ENCODE measurements around the gene TTC19.
A peak's percentile ranks its signal among the peaks of the same experiment; 100 is the strongest.
"Not testable (repeated sequence)": the region's sequence is repeated elsewhere in the genome, so short reads cannot be mapped to it uniquely, and the experiment has no call there.

The TTC19 gene

DNA sequence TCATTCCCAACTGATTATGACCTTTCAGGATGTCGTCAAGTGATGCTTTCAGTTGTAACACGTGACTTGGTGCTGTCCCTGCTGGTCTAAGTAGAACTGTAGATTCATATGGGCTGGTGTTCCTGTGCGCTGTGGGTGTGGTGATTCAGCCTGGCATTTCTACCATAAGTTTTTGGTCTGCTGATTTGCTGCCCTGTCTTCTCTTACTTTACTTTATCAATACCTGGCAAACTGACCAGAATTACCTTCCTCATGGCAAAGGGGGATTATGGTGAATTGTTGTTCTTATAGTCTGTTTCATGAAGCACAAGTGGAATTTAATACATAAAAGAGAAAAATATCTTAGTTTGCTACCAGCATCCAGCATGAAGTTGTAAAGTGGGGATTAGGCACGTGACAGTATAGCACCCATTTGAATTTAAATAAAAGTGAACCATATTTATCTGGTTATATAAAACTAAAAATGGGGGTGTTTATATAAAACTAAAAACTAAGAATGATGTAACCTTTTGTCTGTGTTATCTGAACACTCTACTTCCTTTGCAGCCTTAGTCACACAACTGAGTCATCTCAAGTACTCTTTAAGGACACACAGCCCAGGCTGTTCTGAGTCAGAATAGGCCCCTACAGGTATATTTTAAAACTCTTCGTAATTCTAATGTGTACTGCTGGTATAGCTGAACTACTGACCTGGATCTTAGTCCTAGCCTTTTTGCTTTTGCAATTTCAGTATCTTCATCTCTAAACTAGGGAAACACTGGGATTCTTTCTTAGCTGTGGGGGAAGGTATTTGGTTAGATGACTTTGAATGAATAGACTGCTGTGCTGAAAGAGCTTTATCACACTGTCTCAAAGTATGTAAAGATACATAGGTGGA is 28.3 kb downstream of the TTC19 start:
- DNase-seq (ENCODE audit: low read depth in 2 of 2) = peak; percentile 41 to 57

DNA sequence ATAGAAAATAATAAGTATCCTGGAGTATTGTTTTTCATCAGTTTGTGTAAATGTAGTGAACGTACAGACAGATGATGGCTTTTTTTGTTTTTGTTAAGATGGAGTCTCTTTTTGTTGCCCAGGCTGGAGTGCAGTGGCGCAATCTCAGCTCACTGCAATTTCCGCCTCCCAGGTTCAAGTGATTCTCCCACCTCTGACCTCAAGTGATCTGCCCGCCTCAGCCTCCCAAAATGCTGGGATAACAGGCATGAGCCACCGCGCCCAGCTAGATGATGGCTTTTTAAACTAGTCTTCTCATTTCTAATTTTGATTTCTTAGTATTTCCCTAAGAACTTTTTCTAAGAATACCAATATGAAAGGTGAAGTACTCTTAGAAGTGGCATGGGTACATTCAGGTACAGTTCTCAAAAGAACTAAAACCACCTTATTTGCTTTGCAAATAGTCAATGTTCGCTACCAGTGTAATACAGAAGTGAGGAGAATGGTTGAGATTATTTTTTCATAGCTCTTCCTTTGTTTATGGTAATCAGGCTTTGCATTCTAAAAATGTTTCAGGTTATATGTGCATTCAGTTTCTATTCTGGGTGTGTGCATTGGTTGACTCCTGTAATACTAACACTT is 34.2 kb downstream of the TTC19 start:
- no peak for DNase-seq (ENCODE audit: low read depth in 2 of 2)

DNA sequence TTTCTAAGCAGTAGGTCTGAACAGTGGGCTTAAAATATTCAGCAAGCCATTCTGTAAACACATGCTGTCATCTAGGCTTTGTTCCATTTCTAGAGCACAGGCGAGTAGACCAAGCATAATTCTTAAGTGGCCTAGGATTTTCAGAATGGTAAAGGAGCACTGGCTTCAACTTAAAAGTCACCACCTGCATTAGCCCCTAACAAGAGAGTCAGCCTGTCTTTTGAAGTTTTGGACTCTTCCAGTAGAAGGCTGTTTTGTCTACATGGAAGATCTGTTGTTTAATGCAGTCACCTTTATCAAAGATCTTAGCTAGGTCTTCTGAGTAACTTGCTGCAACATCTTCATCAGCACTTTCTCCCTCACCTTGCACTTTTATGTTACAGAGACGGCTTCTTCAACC is 36.6 kb downstream of the TTC19 start:
- DNase-seq (ENCODE audit: low read depth in 2 of 2) = no peak

DNA sequence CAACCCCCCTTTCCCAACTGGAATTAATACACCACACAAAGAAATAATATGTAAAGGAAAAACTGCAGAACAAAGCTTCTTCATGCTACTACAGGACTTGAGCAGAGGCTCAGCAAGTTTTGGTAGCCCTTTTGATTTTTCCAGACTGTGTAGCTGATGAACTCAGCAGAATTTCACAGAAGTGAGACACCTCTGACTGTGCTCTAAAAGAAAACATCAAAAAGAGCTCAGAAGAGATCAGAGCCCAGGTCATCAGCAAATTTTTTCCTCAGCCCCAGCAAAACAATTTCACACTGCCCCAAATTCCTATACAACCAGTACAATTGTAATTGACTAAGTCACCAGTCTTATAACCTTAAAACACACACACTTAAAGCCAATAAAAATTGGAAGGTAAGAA is 38.0 kb downstream of the TTC19 start:
- no peak for DNase-seq (ENCODE audit: low read depth in 2 of 2)

DNA sequence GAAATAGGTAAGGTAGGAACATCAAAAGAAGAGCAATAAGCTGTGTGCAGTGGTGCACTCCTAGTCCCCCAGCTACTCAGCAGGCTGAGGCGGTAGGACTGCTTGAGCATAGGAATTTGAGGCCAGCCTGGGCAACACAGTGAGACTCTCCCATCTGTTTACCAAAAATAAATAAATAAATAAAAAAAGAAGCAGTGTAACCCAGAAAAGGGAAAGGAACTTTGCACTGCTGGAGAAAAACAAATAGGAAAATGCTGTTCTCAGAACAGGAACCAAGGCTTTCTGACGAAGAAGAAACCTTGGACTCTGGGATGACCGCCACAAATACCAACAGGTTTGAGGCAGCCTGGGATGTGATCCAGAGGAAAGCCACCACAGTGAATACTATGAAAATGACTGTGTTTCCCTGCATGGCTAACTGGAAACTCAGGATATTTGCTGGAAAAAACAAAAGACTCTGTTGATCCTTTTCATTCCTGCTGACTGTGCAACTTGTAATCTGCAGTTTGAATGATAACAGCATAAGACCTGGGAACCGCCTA is 41.2 kb downstream of the TTC19 start:
- DNase-seq (ENCODE audit: low read depth in 2 of 2) = no peak

DNA sequence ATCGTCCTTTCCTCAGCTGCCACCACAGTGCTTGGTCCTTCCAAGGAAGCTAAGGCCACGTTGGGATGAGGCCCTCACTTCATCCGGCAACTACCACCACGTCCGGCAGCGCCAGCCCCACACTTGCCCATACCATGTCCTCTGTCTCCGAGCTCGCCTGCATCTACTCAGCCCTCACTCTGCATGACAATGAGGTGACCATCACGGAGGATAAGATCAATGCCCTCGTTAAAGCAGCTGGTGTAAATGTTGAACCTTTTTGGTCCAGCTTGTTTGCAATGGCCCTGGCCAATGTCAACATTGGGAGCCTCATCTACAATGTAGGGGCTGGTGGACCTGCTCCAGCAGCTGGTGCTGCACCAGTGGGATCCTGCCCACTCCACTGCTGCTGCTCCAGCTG is 44.9 kb downstream of the TTC19 start:
- no peak for DNase-seq (ENCODE audit: low read depth in 2 of 2)

DNA sequence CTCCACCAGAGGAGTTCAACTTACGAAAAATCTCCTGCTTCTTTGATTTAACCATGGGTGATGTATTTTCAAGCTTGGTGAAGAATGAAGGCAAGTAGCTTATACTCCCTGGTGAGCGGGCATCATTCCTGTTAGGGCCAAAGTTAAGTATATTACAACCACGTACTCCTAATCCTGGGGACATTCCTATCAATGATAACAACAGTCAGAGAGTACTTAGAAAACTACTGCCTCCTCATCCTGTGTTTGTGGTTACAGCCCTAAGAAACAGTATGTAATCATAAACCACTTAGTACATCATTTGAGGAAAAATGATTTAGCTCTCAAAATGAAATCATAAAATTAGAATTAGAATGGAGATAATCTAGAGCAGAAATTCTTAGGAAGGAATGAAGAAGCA is 47.3 kb downstream of the TTC19 start:
- no peak for DNase-seq (ENCODE audit: low read depth in 2 of 2)

DNA sequence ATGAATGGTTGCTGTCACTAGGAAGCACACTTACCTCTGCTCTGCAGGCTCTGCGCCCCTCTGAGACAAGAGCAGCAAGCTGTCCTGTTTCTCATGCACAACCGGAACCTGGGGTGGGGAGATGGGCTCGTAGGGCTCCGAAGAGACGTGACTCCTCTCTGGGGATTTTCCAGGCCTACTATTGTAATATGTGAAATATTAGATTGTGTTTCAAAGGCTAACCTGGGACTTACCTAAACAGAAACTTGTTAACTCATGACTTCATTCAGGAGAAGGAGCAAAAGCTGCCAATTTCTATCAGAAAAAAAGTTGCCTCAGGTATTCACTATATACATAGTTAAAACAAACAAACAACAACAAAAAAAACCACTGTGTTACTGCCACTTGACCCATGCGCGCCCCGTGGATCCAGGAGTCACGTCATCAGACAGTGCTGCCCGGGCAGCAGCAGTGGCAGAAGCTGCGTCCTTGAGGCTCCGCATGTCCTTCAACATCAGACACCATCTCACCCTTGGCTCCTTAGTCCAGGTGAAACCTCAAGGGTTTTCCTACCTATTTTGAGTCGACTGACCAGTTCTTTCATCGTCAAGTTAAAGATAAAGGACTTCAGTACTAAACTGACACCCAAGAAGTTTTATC is 49.3 kb downstream of the TTC19 start:
- no peak for DNase-seq (ENCODE audit: low read depth in 2 of 2)

DNA sequence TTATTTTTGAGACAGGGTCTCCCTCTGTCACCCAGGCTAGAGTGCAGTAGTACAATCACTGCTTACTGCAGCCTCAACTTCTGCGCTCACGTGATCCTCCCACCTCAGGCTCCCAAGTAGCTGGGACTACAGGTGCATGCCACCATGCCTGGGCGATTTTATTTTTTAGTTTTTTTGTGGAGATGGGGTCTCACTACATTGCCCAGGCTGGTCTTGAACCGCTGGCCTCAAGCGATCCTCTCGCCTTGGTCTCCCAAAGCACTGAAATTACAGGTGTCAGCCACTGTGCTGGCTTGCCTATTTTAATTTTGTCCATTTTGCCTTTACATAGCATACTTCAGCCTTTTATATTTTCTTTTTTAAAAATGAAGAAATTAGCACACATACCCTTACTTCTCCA is 51.2 kb downstream of the TTC19 start:
- no peak for DNase-seq (ENCODE audit: low read depth in 2 of 2)

DNA sequence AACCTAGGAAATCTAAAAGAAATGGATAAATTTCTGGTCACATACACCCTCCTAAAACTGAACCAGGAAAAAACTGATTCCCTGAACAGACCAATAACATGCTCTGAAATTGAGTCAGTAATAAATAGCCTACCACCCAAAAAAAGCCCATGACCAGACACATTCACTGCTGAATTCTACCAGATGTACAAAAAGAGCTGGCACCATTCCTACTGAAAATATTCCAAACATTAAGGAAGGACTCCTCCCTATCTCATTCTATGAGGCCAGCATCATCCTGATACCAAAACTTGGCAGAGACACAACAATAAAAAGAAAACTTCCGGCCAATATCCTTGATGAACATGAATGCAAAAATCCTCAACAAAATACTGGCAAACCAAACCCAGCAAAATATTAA is 52.9 kb downstream of the TTC19 start:
- DNase-seq (ENCODE audit: low read depth in 2 of 2) = no peak

DNA sequence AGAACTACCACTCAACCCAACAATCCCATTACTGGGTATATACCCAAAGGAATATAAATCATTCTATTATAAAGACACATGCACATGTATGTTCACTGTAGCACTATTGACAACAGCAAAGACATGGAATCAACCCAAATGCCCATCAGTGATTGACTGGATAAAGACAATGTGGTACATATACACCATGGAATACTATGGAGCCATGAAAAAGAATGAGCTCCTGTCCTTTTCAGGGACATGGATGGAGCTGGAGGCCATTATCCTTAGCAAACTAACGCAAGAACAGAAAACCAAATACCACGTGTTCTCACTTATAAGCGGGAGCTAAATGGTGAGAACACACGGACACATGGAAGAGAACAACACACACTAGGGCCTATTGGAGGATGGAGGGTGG is 55.5 kb downstream of the TTC19 start:
- not testable (repeated sequence) for DNase-seq (ENCODE audit: low read depth in 2 of 2)

DNA sequence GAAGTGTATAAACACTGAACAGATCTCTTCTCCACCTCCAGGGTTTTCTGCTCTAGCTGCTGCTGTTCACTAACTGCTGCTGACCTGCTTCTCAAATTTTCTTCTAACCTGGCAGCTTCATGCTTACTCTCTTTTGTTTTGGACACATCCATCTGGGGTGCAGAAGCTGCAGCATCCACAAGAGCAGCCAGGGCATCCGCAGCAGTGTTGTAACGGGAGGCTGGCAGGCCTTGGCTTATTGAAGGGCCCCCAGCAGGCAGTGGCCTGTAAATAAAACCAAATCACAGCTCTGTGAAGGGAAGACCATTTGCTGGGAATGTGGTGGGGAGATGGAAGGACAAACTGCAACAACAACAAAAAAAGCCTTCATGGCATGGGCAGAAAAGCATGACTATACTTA is 62.0 kb downstream of the TTC19 start:
- DNase-seq (ENCODE audit: low read depth in 2 of 2) = no peak

DNA sequence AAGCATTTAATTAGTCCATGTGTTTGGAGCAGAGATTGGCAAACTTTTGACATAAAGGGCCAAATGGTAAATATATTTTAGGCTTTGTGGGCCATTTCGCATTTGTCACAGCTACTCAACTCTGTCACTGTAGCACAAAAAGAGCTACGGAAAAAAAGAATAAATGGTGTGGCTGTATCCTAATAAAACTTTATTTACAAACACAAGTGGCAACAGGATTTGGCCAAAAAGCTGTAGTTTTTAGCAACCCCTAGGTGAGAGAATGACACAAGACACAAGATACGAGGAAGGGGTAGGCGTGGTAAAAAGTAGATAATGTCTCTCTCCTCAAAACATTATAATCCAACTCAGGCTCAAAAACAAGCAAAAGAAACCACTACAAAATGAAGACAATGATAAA is 66.5 kb downstream of the TTC19 start:
- DNase-seq (ENCODE audit: low read depth in 2 of 2) = no peak

DNA sequence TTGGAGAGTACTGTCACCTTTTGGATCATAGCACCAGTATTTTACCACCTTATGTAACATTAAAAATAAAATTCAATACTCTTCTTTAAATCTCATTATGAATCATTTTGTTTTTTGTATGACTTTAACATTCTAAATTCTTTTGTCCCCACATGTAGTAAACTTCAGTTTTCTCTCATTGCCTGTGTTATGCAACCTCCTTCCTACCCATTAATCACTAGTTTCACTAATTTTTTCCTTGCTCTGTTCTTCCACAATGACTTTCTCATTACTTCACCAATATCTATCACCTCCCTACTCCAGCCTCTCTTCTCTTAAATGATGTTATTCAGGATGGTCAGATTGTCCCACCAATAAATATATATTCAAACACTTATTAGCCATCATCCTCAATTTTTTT is 68.7 kb downstream of the TTC19 start:
- no peak for DNase-seq (ENCODE audit: low read depth in 2 of 2)

DNA sequence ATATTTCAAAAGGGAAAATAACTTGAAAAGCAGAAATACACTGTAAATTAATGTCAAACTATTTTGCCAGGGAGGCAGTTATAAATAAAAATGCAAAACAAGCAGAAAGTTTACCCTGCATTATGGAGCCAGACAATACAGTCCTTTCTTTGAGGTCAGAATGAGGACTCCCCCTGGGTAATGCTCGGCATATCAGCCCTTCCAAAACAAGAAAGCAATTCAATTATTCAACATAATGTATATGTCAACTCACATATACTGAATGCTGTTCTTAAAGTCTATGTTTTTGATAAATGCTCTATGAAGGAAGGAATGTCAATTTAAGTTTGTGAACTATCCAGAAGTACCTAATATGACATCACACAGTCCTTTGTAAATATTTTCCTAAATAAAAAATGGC is 72.4 kb downstream of the TTC19 start:
- DNase-seq (ENCODE audit: low read depth in 2 of 2) = no peak

DNA sequence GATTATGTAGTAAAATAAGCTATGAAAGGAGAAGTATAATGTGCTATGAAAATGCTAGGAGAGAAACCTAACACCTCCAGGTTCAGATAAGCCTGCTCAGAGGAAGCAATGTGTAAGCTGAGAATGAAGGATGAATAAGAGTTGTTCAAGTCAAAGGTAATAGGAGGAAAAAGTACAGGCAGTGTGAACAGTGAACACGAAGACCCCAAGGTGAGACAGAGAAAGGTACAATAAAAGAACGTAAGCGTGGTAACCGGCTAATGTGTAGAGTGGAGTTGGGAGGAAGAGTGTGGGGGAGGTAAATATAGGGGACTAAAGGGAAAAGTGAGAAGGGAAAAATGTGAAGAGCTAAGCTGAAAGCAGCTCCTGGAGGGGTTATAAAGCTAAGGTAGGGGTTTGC is 74.2 kb downstream of the TTC19 start:
- DNase-seq (ENCODE audit: low read depth in 2 of 2) = no peak

DNA sequence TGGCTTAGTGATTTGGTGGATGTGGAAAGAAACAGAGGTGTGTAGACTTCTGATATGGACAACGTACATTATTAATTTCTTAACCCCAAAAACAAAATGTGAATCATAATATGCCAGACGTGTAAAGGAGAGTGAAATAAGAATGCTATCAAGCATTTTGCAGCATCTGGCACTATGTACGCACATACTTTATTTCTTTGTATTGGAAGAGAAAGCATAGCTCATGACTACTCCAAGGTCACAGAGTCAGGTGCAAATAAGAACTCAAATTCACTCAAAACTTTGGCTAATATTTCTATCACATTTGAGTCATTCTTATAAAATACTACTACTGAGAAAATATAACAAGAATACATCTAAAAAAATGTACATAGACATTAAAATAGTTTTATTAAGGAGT is 74.8 kb downstream of the TTC19 start:
- no peak for DNase-seq (ENCODE audit: low read depth in 2 of 2)

DNA sequence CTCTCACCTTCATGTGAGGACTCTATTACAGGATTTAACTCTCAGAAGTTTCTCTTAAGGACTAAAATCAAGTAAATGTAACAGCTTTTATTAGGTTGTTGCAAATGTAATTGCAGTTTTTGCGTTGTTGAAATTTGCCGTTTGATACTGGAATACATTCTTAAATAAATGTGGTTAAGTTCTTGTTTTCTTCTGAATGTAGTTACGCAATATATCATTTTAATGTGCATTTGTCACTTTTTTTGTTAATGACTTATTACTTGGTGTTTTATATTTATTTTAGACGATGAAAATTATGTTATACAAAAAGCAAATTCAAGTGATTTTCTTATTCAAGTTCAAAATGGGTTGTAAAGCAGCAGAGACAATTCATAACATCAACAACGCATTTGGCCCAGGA is 76.3 kb downstream of the TTC19 start:
- no peak for DNase-seq (ENCODE audit: low read depth in 2 of 2)
